K562 (cell line): ENCODE data around the gene SDR9C7. TPM values are rescaled to one million over a fixed set of nuclear protein-coding genes. Genes with fewer than 3 reads are reported as not detected.

Experiments
- ATAC-seq: fragments of 200-7000 bp; cut with Tn5 transposase; 3 replicates; pipeline ENCODE4 v1.9.1; 2020; ENCODE audit warnings: moderate library complexity
- BruUV-seq: library from RNA; stranded (reverse); fragments of 400-500 nt; replicated peaks from 2 replicates; lab custom pipeline; 2021; lab: Mats Ljungman, UMichigan
- CTCF ChIA-PET: fragments of 300-600 bp; formaldehyde crosslinking; extraction: SDS; loops from one replicate; lab custom pipeline; 2021; ENCODE audit warnings: low intra/inter-chr PET ratio; lab: Yijun Ruan, JAX
- POLR2A ChIA-PET: fragments of 300-600, 350-650 bp; sonication (Branson Sonifier 250); formaldehyde crosslinking; extraction: SDS; loops from one replicate; lab custom pipeline; 2021; ENCODE audit warnings: antibody characterized with exemption, inconsistent platforms; lab: Yijun Ruan, JAX
- DNase-seq, 4 experiments: peaks; one replicate each; pipeline versions ENCODE4 v3.0.0 to v3.0.0-alpha.2; 2011 to 2018; ENCODE audit warnings: low spot score in 3 of 4, mixed read lengths in 3 of 4; ENCODE audit errors: extremely low read depth in 1 of 4
- FAIRE-seq: peaks from 2 replicates; lab custom pipeline; 2011; peaks lifted over from hg19 to GRCh38; lab: Jason Lieb, UNC
- H2AFZ ChIP-seq: 2 replicates; pipeline ENCODE4 v1.6.0; 2011; ENCODE audit warnings: low read depth, low read length, control low read depth, inconsistent platforms
- H3K27ac ChIP-seq: fragments of 200-600 bp; 3 replicates; pipeline ENCODE4 v1.8.0; 2011; ENCODE audit warnings: low read depth, mild to moderate bottlenecking, control low read depth, inconsistent platforms, low read length, moderate library complexity, mixed read lengths; ENCODE audit errors: extremely low read depth
- H3K27me3 ChIP-seq, 2 experiments: fragments of 300-600 bp in 1 of 2; 2 replicates in 1 of 2; 3 replicates in 1 of 2; pipeline versions ENCODE4 v1.6.0 to v1.8.0; 2011; ENCODE audit warnings: inconsistent platforms in 2 of 2, low read length in 2 of 2, mild to moderate bottlenecking in 1 of 2, mixed read lengths in 1 of 2, moderate library complexity in 1 of 2; ENCODE audit not compliant: control insufficient read depth in 2 of 2, insufficient read depth in 2 of 2
- H3K36me3 ChIP-seq: fragments of 300-600 bp; 3 replicates; pipeline ENCODE4 v1.8.0; 2011; ENCODE audit warnings: mild to moderate bottlenecking, low read length, inconsistent platforms; ENCODE audit not compliant: control insufficient read depth, insufficient read depth
- H3K4me1 ChIP-seq, 2 experiments: fragments of 200-600 bp in 1 of 2; replicated peaks in 1 of 2; 2 replicates in 1 of 2; 3 replicates in 1 of 2; pipeline versions ENCODE4 v1.5.1 to v1.8.0; 2011; ENCODE audit warnings: inconsistent platforms in 2 of 2, low read length in 2 of 2, mild to moderate bottlenecking in 1 of 2, mixed read lengths in 1 of 2, moderate library complexity in 1 of 2; ENCODE audit not compliant: control insufficient read depth in 2 of 2, insufficient read depth in 2 of 2
- H3K4me2 ChIP-seq: 2 replicates; pipeline ENCODE4 v1.6.1; 2011; ENCODE audit warnings: low read length, control low read depth, inconsistent platforms, mixed read lengths; ENCODE audit not compliant: insufficient read depth
- H3K4me3 ChIP-seq: fragments of 200-600 bp; sonication (generic), shearing (Covaris generic); 2 replicates; pipeline ENCODE4 v1.5.1; 2016; ENCODE audit warnings: control low read depth, inconsistent platforms
- H3K79me2 ChIP-seq: fragments of 200-600 bp; 3 replicates; pipeline ENCODE4 v1.8.0; 2011; ENCODE audit warnings: low read length, inconsistent platforms; ENCODE audit not compliant: control insufficient read depth, insufficient read depth
- H3K9ac ChIP-seq, 2 experiments: 2 replicates each; pipeline versions ENCODE4 v1.6.0 to v1.6.1; 2011; ENCODE audit warnings: low read depth in 2 of 2, low read length in 2 of 2, control low read depth in 1 of 2, inconsistent platforms in 1 of 2, mild to moderate bottlenecking in 1 of 2, mixed read lengths in 1 of 2; ENCODE audit not compliant: insufficient read depth in 1 of 2
- H3K9me1 ChIP-seq: one replicate; pipeline ENCODE4 v1.6.0; 2011; ENCODE audit warnings: inconsistent platforms, mild to moderate bottlenecking, low read length, moderate library complexity; ENCODE audit not compliant: control insufficient read depth, insufficient read depth
- H3K9me3 ChIP-seq: replicated peaks from 2 replicates; pipeline ENCODE4 v1.5.1; 2011; ENCODE audit warnings: low read depth, low read length, inconsistent platforms; ENCODE audit not compliant: control insufficient read depth, insufficient read depth
- H4K20me1 ChIP-seq: replicated peaks from 2 replicates; pipeline ENCODE4 v1.6.1; 2011; ENCODE audit warnings: low read length, inconsistent platforms, mixed read lengths; ENCODE audit not compliant: control insufficient read depth, insufficient read depth
- CREM ChIP-seq: IDR thresholded peaks from 2 replicates; pipeline ENCODE4 v1.6.1; 2014; ENCODE audit warnings: antibody characterized with exemption, low read depth
- FOXJ2 ChIP-seq: fragments of 200-800 bp; sonication (Bioruptor generic); IDR thresholded peaks from 2 replicates; pipeline ENCODE4 v1.6.1; 2016; ENCODE audit warnings: missing genetic modification characterization, missing compliant biosample characterization
- HMG20B ChIP-seq: fragments of 250-450 bp; sonication (Bioruptor Pico); IDR thresholded peaks from 2 replicates; pipeline ENCODE4 v1.5.0; 2021; ENCODE audit warnings: mild to moderate bottlenecking
- MBD2 ChIP-seq: sonication (generic); IDR thresholded peaks from 2 replicates; pipeline ENCODE4 v1.6.1; 2016; ENCODE audit warnings: low read depth, borderline replicate concordance
- MEF2A ChIP-seq: IDR thresholded peaks from 2 replicates; pipeline ENCODE4 v1.6.1; 2011; ENCODE audit warnings: low read depth, mild to moderate bottlenecking, low read length, moderate library complexity; ENCODE audit not compliant: control insufficient read depth
- MTF1 ChIP-seq: fragments of 250-450 bp; sonication (Bioruptor Pico); IDR thresholded peaks from 2 replicates; pipeline ENCODE4 v1.9.0; 2021; ENCODE audit warnings: moderate library complexity, mild to moderate bottlenecking, inconsistent platforms, borderline replicate concordance
- PML ChIP-seq: IDR thresholded peaks from 2 replicates; pipeline ENCODE4 v1.6.1; 2012; ENCODE audit warnings: low read length, inconsistent platforms
- SIX5 ChIP-seq, 2 experiments: IDR thresholded peaks; 2 replicates each; pipeline ENCODE4 v1.6.1; 2011; ENCODE audit warnings: low read length in 2 of 2, borderline replicate concordance in 1 of 2, low read depth in 1 of 2, mild to moderate bottlenecking in 1 of 2, moderate library complexity in 1 of 2; ENCODE audit not compliant: insufficient read depth in 1 of 2
- SP1 ChIP-seq: sonication (generic); formaldehyde crosslinking; IDR thresholded peaks from 2 replicates; pipeline ENCODE4 v1.8.1; 2022; ENCODE audit warnings: mild to moderate bottlenecking, missing genetic modification reagents
- STAT5B ChIP-seq: fragments of 250-450 bp; sonication (Bioruptor Pico); IDR thresholded peaks from 2 replicates; pipeline ENCODE4 v1.8.0; 2021; ENCODE audit warnings: mild to moderate bottlenecking, inconsistent platforms
- TAF7 ChIP-seq: fragments of 450-650 bp; IDR thresholded peaks from 2 replicates; pipeline ENCODE4 v1.6.1; 2016; ENCODE audit warnings: missing genetic modification characterization, missing compliant biosample characterization
- TBL1XR1 ChIP-seq, 2 experiments: IDR thresholded peaks; 2 replicates each; pipeline ENCODE4 v1.6.1; 2012; ENCODE audit warnings: improper control_type of control experiment in 2 of 2, low read length in 2 of 2, mild to moderate bottlenecking in 1 of 2
- ZEB2 ChIP-seq: fragments of 450-650 bp; IDR thresholded peaks from 2 replicates; pipeline ENCODE4 v1.6.1; 2016
- ZFP1 ChIP-seq: fragments of 450-650 bp; formaldehyde crosslinking; IDR thresholded peaks from 2 replicates; pipeline ENCODE4 v1.4.0; 2020; ENCODE audit warnings: mild to moderate bottlenecking, mixed read lengths
- ZNF778 ChIP-seq: fragments of 450-650 bp; formaldehyde crosslinking; IDR thresholded peaks from 2 replicates; pipeline ENCODE4 v1.4.0; 2020; ENCODE audit warnings: mild to moderate bottlenecking, moderate library complexity
- ZNF79 ChIP-seq: fragments of 250-450 bp; sonication (Bioruptor Pico); IDR thresholded peaks from 2 replicates; pipeline ENCODE4 v1.4.0; 2020; ENCODE audit warnings: low read depth, mild to moderate bottlenecking, moderate library complexity
- WGBS: fragments of 100-300 bp; shearing (Covaris generic); methylation state at CpG from one replicate; pipeline ENCODE4 v1.1.6; 2016; ENCODE audit warnings: low coverage, mixed read lengths; ENCODE audit not compliant: insufficient coverage; ENCODE audit errors: missing lambda C conversion rate; 5-methylcytosine and 5-hydroxymethylcytosine counted together
- in situ Hi-C: fragments of 300-500 bp; cut with MboI; formaldehyde crosslinking; loops from 4 replicates; pipeline ENCODE4 v1.15.0; 2018; ENCODE audit warnings: inconsistent platforms, mixed read lengths
- intact Hi-C: fragments of 100-400 bp; cut with micrococcal nuclease; formaldehyde crosslinking; loops from 2 replicates; pipeline ENCODE4 v1.14.2; 2022
- polyA plus RNA-seq, 8 experiments: library from polyadenylated mRNA; depleted of rRNA in 4 of 8; stranded (reverse) in 5 of 8; unstranded in 3 of 8; fragments of >200 nt; fragmentation: Nextera tagmentation in 2 of 8; fragmentation: Illumina TruSeq in 1 of 8; extraction: Ambion mirVana in 2 of 8; extraction: Trizol in 1 of 8; gene quantifications; 2 replicates each; pipeline versions ENCODE4 v1.2.1 to v1.2.3, GENCODE V29; 2011 to 2014; ENCODE audit warnings: inconsistent platforms in 1 of 8, missing spikeins in 1 of 8
- total RNA-seq, 7 experiments: library from RNA; depleted of rRNA in 6 of 7; stranded (reverse); fragments of >200 nt in 6 of 7; fragmentation: Illumina TruSeq in 2 of 7; extraction: Trizol in 2 of 7; gene quantifications; 2 replicates each; pipeline versions ENCODE4 v1.2.1 to v1.2.3, GENCODE V29; 2011 to 2021; ENCODE audit warnings: low replicate concordance in 1 of 7
- TF ChIP-seq, protein P1 (sequence below): sonication (generic); formaldehyde crosslinking; IDR thresholded peaks from 2 replicates; pipeline ENCODE4 v1.8.0; 2022; ENCODE audit warnings: mild to moderate bottlenecking, low read depth, missing genetic modification reagents
- TF ChIP-seq, protein P2 (sequence below): fragments of 250-450 bp; sonication (Bioruptor Pico); IDR thresholded peaks from 2 replicates; pipeline ENCODE4 v1.4.0; 2020
- TF ChIP-seq, protein P3 (sequence below): fragments of 250-450 bp; sonication (Bioruptor Pico); IDR thresholded peaks from 2 replicates; pipeline ENCODE4 v1.8.0; 2022; ENCODE audit warnings: moderate library complexity, mild to moderate bottlenecking, inconsistent platforms
- TF ChIP-seq, protein P4 (sequence below): fragments of 250-450 bp; sonication (Bioruptor Pico); IDR thresholded peaks from 2 replicates; pipeline ENCODE4 v1.8.0; 2022; ENCODE audit warnings: inconsistent platforms, mild to moderate bottlenecking, moderate library complexity, borderline replicate concordance

SDR9C7 gene
- total and polyA plus RNA-seq, 9 of the 15 experiments (the other 6 are each of a cell fraction or from before 2014, with no cell fraction given), result 0.04 to 0.59 (median 0.06) TPM; not detected in 6

DNA sequence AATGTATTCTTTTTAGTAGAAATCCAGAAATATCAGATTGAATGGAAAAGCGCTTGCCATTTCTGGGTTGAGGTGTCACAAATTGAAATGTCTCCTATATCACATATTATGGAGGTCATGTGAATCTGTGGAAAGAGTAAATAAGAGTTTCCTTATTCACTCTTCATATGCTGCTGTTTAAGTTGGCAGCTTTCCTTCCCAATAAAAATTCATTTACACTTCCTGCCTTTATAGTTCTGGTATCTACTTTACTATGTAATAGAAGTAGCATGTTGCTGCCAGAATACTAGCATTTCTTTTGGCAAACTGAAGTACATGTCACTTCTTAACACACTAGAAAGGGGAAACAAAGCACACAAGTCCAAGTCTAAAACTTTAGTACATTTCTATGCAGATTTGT, 60.8 kb downstream of the SDR9C7 start:
- Histone ChIP-seq H3K9ac (no peak overlapping the region), H4K20me1 (no peaks in the 10 kb centered on the region), H3K27me3 (0 out of 5 replicates have a peak, but pooled peaks cover 0 to 4% of the 10 kb centered on the region in 2 experiments), H2AFZ (no peak overlapping the region), H3K4me1 (peaks cover 4 to 19% of the 10 kb centered on the region in 2 experiments; a peak in 4 of 5 replicates), H3K9me1 (no peaks in the 10 kb centered on the region), H3K4me2 (no peak overlapping the region), H3K27ac (no peak overlapping the region), H3K9me3 (no peaks in the 10 kb centered on the region), H3K79me2 (no peaks in the 10 kb centered on the region)
- in situ Hi-C loops, result no loop called here
- FAIRE-seq, result no peak
- WGBS, result 23% methylated on average over 1 of the region's 1 CpG
- TF ChIP-seq MEF2A (no peak), SP1 (CRISPR knock-in tag) (no peak), ZNF79 (CRISPR knock-in tag) (no peak), STAT5B (CRISPR knock-in tag) (no peak), ZFP1 (no peak), SIX5 (IDR thresholded peaks at IDR 0.05; ENCODE audit: borderline replicate concordance in 1 of 2, insufficient read depth in 1 of 2, low read depth in 1 of 2, low read length in 2 of 2) (no peak), ZEB2 (no peak), MTF1 (CRISPR knock-in tag) (no peak), ZNF778 (CRISPR knock-in tag) (no peak), PML (no peak), CREM (no peak), HMG20B (CRISPR knock-in tag) (no peak), MBD2 (no peak), TBL1XR1 (IDR thresholded peaks at IDR 0.05; ENCODE audit: low read length in 2 of 2) (no peak), FOXJ2 (tag) (no peak), TAF7 (no peak)
- TF ChIP-seq, protein P1, sequence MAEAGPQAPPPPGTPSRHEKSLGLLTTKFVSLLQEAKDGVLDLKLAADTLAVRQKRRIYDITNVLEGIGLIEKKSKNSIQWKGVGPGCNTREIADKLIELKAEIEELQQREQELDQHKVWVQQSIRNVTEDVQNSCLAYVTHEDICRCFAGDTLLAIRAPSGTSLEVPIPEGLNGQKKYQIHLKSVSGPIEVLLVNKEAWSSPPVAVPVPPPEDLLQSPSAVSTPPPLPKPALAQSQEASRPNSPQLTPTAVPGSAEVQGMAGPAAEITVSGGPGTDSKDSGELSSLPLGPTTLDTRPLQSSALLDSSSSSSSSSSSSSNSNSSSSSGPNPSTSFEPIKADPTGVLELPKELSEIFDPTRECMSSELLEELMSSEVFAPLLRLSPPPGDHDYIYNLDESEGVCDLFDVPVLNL (CRISPR knock-in tag), result no peak
- TF ChIP-seq, protein P2, sequence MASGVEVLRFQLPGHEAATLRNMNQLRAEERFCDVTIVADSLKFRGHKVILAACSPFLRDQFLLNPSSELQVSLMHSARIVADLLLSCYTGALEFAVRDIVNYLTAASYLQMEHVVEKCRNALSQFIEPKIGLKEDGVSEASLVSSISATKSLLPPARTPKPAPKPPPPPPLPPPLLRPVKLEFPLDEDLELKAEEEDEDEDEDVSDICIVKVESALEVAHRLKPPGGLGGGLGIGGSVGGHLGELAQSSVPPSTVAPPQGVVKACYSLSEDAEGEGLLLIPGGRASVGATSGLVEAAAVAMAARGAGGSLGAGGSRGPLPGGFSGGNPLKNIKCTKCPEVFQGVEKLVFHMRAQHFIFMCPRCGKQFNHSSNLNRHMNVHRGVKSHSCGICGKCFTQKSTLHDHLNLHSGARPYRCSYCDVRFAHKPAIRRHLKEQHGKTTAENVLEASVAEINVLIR, result no peak
- TF ChIP-seq, protein P3, sequence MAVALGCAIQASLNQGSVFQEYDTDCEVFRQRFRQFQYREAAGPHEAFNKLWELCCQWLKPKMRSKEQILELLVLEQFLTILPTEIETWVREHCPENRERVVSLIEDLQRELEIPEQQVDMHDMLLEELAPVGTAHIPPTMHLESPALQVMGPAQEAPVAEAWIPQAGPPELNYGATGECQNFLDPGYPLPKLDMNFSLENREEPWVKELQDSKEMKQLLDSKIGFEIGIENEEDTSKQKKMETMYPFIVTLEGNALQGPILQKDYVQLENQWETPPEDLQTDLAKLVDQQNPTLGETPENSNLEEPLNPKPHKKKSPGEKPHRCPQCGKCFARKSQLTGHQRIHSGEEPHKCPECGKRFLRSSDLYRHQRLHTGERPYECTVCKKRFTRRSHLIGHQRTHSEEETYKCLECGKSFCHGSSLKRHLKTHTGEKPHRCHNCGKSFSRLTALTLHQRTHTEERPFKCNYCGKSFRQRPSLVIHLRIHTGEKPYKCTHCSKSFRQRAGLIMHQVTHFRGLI (CRISPR knock-in tag), result no peak
- TF ChIP-seq, protein P4, sequence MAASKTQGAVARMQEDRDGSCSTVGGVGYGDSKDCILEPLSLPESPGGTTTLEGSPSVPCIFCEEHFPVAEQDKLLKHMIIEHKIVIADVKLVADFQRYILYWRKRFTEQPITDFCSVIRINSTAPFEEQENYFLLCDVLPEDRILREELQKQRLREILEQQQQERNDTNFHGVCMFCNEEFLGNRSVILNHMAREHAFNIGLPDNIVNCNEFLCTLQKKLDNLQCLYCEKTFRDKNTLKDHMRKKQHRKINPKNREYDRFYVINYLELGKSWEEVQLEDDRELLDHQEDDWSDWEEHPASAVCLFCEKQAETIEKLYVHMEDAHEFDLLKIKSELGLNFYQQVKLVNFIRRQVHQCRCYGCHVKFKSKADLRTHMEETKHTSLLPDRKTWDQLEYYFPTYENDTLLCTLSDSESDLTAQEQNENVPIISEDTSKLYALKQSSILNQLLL, result no peak
- TF ChIP-seq, all 486 proteins: peak for 0
- no peak for DNase-seq
- BruUV-seq, result no TSS peak
- no peak for ATAC-seq
- POLR2A ChIA-PET, result no interaction called here
- Histone ChIP-seq H3K36me3 (no peaks in the 10 kb centered on the region), H3K4me3 (no peak overlapping the region)
- CTCF ChIA-PET, result no interaction called here
- intact Hi-C loops, result no loop called here
